H1 (cell line): ENCODE results near the gene LRRC74B. TPM values are rescaled to one million over a fixed set of nuclear protein-coding genes. Genes with fewer than 3 reads are reported as not detected.

Source experiments
- CTCF ChIA-PET: fragments of 300-600 bp; sonication (Branson Sonifier 250); formaldehyde crosslinking; loops from one replicate; lab custom pipeline; 2021; ENCODE audit not compliant: partially characterized antibody; lab: Charles Lee
- POLR2A ChIA-PET: fragments of 300-600 bp; sonication (Branson Sonifier 250); formaldehyde crosslinking; loops from one replicate; lab custom pipeline; 2021; ENCODE audit warnings: inconsistent platforms; ENCODE audit not compliant: partially characterized antibody; lab: Charles Lee
- DNase-seq, 2 experiments: peaks; one replicate each; pipeline versions ENCODE4 v3.0.0 to v3.0.0-alpha.2; 2010 to 2022; ENCODE audit warnings: low spot score in 2 of 2, low read depth in 1 of 2, mixed read lengths in 1 of 2
- FAIRE-seq: peaks from 2 replicates; lab custom pipeline; 2011; peaks lifted over from hg19 to GRCh38; lab: Jason Lieb, UNC
- H2AFZ ChIP-seq: 2 replicates; pipeline ENCODE4 v1.8.1; 2012; ENCODE audit warnings: low read length, inconsistent platforms
- H2AK5ac ChIP-seq: 2 replicates; pipeline ENCODE4 v1.6.1; 2013; ENCODE audit warnings: low read depth, low read length
- H2BK120ac ChIP-seq: replicated peaks from 2 replicates; pipeline ENCODE3; 2013; ENCODE audit warnings: low read depth, low read length, inconsistent platforms
- H2BK12ac ChIP-seq: 2 replicates; pipeline ENCODE4 v1.6.1; 2013; ENCODE audit warnings: low read depth, low read length
- H2BK15ac ChIP-seq: 2 replicates; pipeline ENCODE4 v1.6.1; 2013; ENCODE audit warnings: low read length
- H2BK20ac ChIP-seq: 2 replicates; pipeline ENCODE4 v1.6.1; 2013; ENCODE audit warnings: low read length
- H2BK5ac ChIP-seq: 2 replicates; pipeline ENCODE4 v1.6.1; 2013; ENCODE audit warnings: low read depth, low read length
- H3K14ac ChIP-seq: 2 replicates; pipeline ENCODE4 v1.6.1; 2013; ENCODE audit warnings: inconsistent platforms; ENCODE audit not compliant: insufficient read length
- H3K18ac ChIP-seq: 2 replicates; pipeline ENCODE4 v1.6.1; 2013; ENCODE audit warnings: low read length; ENCODE audit errors: extremely low read depth
- H3K23ac ChIP-seq: 2 replicates; pipeline ENCODE4 v1.6.1; 2013; ENCODE audit warnings: inconsistent platforms; ENCODE audit not compliant: insufficient read length
- H3K23me2 ChIP-seq: 2 replicates; pipeline ENCODE4 v1.6.1; 2013; ENCODE audit warnings: low read depth, low read length
- H3K27ac ChIP-seq: 2 replicates; pipeline ENCODE4 v1.6.1; 2011; ENCODE audit warnings: low read depth, low read length, inconsistent platforms
- H3K27me3 ChIP-seq, 4 experiments: replicated peaks in 1 of 4; 1 replicate in 1 of 4; 2 replicates in 3 of 4; pipeline versions ENCODE4 v1.6.1 to v1.8.1; 2011 to 2013; ENCODE audit warnings: low read length in 3 of 4, mild to moderate bottlenecking in 3 of 4, inconsistent platforms in 2 of 4, mixed read lengths in 2 of 4, moderate library complexity in 1 of 4; ENCODE audit not compliant: control insufficient read depth in 3 of 4, insufficient read depth in 3 of 4; ENCODE audit errors: extremely low read depth in 1 of 4
- H3K36me3 ChIP-seq, 4 experiments: 2 replicates each; pipeline versions ENCODE4 v1.6.1 to v1.8.1; 2011 to 2013; ENCODE audit warnings: mild to moderate bottlenecking in 4 of 4, low read length in 3 of 4, moderate library complexity in 2 of 4, control low read depth in 1 of 4, inconsistent platforms in 1 of 4; ENCODE audit not compliant: insufficient read depth in 4 of 4, control insufficient read depth in 2 of 4
- H3K4ac ChIP-seq: replicated peaks from 2 replicates; pipeline ENCODE3; 2013; ENCODE audit warnings: low read length, low read depth, mixed read lengths, inconsistent platforms; ENCODE audit not compliant: insufficient read length
- H3K4me1 ChIP-seq, 4 experiments: replicated peaks in 1 of 4; 1 replicate in 1 of 4; 2 replicates in 3 of 4; pipeline versions ENCODE4 v1.6.1 to v1.8.1; 2011 to 2013; ENCODE audit warnings: low read length in 3 of 4, inconsistent platforms in 2 of 4, mixed read lengths in 1 of 4; ENCODE audit not compliant: insufficient read depth in 4 of 4, control insufficient read depth in 3 of 4
- H3K4me2 ChIP-seq, 2 experiments: 2 replicates each; pipeline versions ENCODE4 v1.6.1 to v1.8.1; 2011 to 2013; ENCODE audit warnings: low read depth in 2 of 2, low read length in 2 of 2, control low read depth in 1 of 2, inconsistent platforms in 1 of 2, mild to moderate bottlenecking in 1 of 2; ENCODE audit not compliant: insufficient read depth in 1 of 2
- H3K4me3 ChIP-seq, 4 experiments: fragments of 200-600, 300-600 bp in 1 of 4; sonication (generic), shearing (Covaris generic), sonication (Bioruptor Twin) in 1 of 4; 2 replicates each; pipeline versions ENCODE4 v1.5.1 to v1.8.1; 2011 to 2016; ENCODE audit warnings: low read length in 4 of 4, low read depth in 3 of 4, control low read depth in 2 of 4, inconsistent platforms in 2 of 4, mild to moderate bottlenecking in 2 of 4, mixed read lengths in 1 of 4, moderate library complexity in 1 of 4; ENCODE audit not compliant: insufficient read depth in 2 of 4; ENCODE audit errors: extremely low read depth in 1 of 4
- H3K56ac ChIP-seq: replicated peaks from 2 replicates; pipeline ENCODE3; 2013; ENCODE audit warnings: low read depth, mild to moderate bottlenecking, mixed read lengths, low read length, inconsistent platforms; ENCODE audit not compliant: insufficient read length
- H3K79me1 ChIP-seq: 2 replicates; pipeline ENCODE4 v1.6.1; 2013; ENCODE audit warnings: low read depth, low read length, control low read depth
- H3K79me2 ChIP-seq, 2 experiments: 2 replicates each; pipeline versions ENCODE4 v1.6.1 to v1.8.1; 2012 to 2013; ENCODE audit warnings: low read length in 2 of 2, mild to moderate bottlenecking in 2 of 2, inconsistent platforms in 1 of 2; ENCODE audit not compliant: insufficient read depth in 2 of 2, control insufficient read depth in 1 of 2
- H3K9ac ChIP-seq, 4 experiments: replicated peaks in 1 of 4; 1 replicate in 1 of 4; 2 replicates in 3 of 4; pipeline versions ENCODE4 v1.6.1 to v1.8.1; 2011 to 2013; ENCODE audit warnings: low read depth in 3 of 4, low read length in 3 of 4, control low read depth in 2 of 4, mild to moderate bottlenecking in 2 of 4, moderate library complexity in 2 of 4, inconsistent platforms in 1 of 4; ENCODE audit errors: extremely low read depth in 1 of 4
- H3K9me3 ChIP-seq, 2 experiments: 2 replicates each; pipeline versions ENCODE4 v1.6.1 to v1.8.1; 2012 to 2013; ENCODE audit warnings: mild to moderate bottlenecking in 2 of 2, moderate library complexity in 2 of 2, control low read depth in 1 of 2, inconsistent platforms in 1 of 2, low read depth in 1 of 2, low read length in 1 of 2, mixed read lengths in 1 of 2; ENCODE audit not compliant: insufficient read depth in 2 of 2
- H4K20me1 ChIP-seq, 2 experiments: replicated peaks in 1 of 2; 2 replicates each; pipeline versions ENCODE3 to v1.8.1; 2011 to 2013; ENCODE audit warnings: inconsistent platforms in 2 of 2, low read length in 2 of 2, mild to moderate bottlenecking in 1 of 2; ENCODE audit not compliant: insufficient read depth in 2 of 2, control insufficient read depth in 1 of 2
- H4K5ac ChIP-seq: 2 replicates; pipeline ENCODE4 v1.6.1; 2013; ENCODE audit warnings: low read length, low read depth, mixed read lengths, inconsistent platforms; ENCODE audit not compliant: insufficient read length
- H4K8ac ChIP-seq: 2 replicates; pipeline ENCODE4 v1.8.0; 2013; ENCODE audit warnings: mild to moderate bottlenecking, moderate library complexity, low read length, inconsistent platforms; ENCODE audit not compliant: insufficient read depth; ENCODE audit errors: extremely low read depth
- H4K91ac ChIP-seq: replicated peaks from 2 replicates; pipeline ENCODE3; 2013; ENCODE audit warnings: low read length, mixed read lengths, inconsistent platforms; ENCODE audit not compliant: insufficient read length
- ASH2L ChIP-seq: fragments of 200-600, 300-600 bp; sonication (generic); IDR thresholded peaks from one replicate; pipeline ENCODE4 v1.7.1; 2017; ENCODE audit warnings: low read length
- KDM1A ChIP-seq: fragments of 200-600, 300-600 bp; sonication (generic); IDR thresholded peaks from 2 replicates; pipeline ENCODE4 v1.7.1; 2016; ENCODE audit warnings: mild to moderate bottlenecking, low read length, borderline replicate concordance
- NRF1 ChIP-seq: IDR thresholded peaks from 2 replicates; pipeline ENCODE4 v1.6.1; 2011; ENCODE audit warnings: mild to moderate bottlenecking, low read depth, low read length, improper control_type of control experiment
- SP1 ChIP-seq: IDR thresholded peaks from 2 replicates; pipeline ENCODE4 v1.6.1; 2011; ENCODE audit warnings: low read depth, low read length
- YY1 ChIP-seq: IDR thresholded peaks from 2 replicates; pipeline ENCODE4 v1.6.1; 2011; ENCODE audit warnings: low read depth, mild to moderate bottlenecking, low read length
- WGBS, 2 experiments: shearing (Covaris generic) in 1 of 2; methylation state at CpG; one replicate each; pipeline versions ENCODE4 v1.1.6 to v1.1.7; 2013 to 2015; ENCODE audit warnings: low lambda C conversion rate in 2 of 2, mixed read lengths in 2 of 2, inconsistent platforms in 1 of 2, low coverage in 1 of 2, missing lambda C conversion rate in 1 of 2; ENCODE audit not compliant: insufficient replicate concordance in 2 of 2, insufficient coverage in 1 of 2, insufficient read length in 1 of 2; ENCODE audit errors: extremely low coverage in 1 of 2, missing lambda C conversion rate in 1 of 2; 5-methylcytosine and 5-hydroxymethylcytosine counted together
- polyA plus RNA-seq, 7 experiments: library from polyadenylated mRNA; depleted of rRNA in 3 of 7; stranded (reverse) in 5 of 7; unstranded in 2 of 7; fragments of >200 nt in 5 of 7; fragments of 200-250 nt in 2 of 7; gene quantifications; 1 replicate in 5 of 7; 2 replicates in 1 of 7; 4 replicates in 1 of 7; pipeline versions ENCODE4 v1.2.1 to v1.2.3, GENCODE V29; 2011 to 2013; ENCODE audit warnings: missing spikeins in 2 of 7, mixed read lengths in 2 of 7
- total RNA-seq: library from RNA; stranded (reverse); fragmentation: NEBNext Ultra II Directional; extraction: Animal tissue kit (Norgen Biotek cat#: 25700); gene quantifications from 2 replicates; pipeline ENCODE4 v1.2.1, GENCODE V29; 2021
- TF ChIP-seq, protein P1 (sequence below): IDR thresholded peaks from 2 replicates; pipeline ENCODE4 v1.6.1; 2012; ENCODE audit warnings: inconsistent platforms

The LRRC74B gene
- total and polyA plus RNA-seq, 2 of the 8 experiments (the other 6 are each of a cell fraction or from before 2014, with no cell fraction given): not detected

DNA sequence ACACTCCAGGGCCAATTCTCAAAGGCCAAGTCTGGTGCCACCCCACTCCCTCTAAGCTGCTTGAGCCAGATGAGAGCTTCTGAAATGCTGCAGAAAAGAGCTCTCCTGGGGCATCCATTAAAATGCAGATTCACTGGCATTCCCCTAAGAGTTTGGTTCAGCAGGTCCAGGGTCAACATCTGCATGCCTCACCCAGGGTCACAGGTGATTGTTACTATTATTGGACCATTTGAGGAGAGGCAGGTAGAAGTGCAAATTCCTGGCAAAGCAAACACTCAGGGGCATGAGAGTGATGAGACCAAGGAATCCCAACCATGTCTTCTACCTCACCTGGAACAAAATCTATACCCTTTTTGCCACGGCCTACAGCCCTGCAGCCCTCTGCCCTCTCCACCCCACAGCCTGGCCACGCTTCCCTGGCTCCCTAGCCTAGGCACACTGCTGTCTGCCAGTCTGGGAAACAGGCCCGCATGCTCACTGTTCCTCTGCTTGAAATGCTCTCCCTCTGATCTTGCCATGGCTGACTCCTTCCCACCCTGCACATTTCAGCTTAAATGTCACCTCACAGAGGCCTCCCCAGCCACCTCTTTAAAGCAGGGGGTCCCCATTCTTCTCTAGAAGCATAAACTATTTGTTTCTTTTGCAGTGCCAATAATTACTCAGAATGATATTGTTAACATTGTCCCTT, 35.2 kb upstream of the LRRC74B start:
- Histone ChIP-seq H2BK15ac (no peak overlapping the region), H3K79me1 (no peaks in the 10 kb centered on the region; the same call in 1 of the 2 replicates), H3K56ac (no peak overlapping the region), H3K27me3 (peaks cover 0 to 4% (median 3%) of the 10 kb centered on the region in 4 experiments; a peak in 4 of 7 replicates), H4K8ac (no peak overlapping the region), H3K36me3 (peaks cover 0 to 5% (median 0%) of the 10 kb centered on the region in 4 experiments; a peak in 1 of 8 replicates), H3K14ac (no peak overlapping the region), H3K23me2 (peaks cover 6% of the 10 kb centered on the region; the same call in 1 of the 2 replicates), H4K91ac (peak overlapping the region; percentile 73), H3K79me2 (no peaks in the 10 kb centered on the region), H3K4ac (no peak overlapping the region), H3K4me3 (peak overlapping the region in 2 of 4 experiments; percentile 14 to 40; a peak in 3 of 8 replicates), H4K5ac (no peak overlapping the region), H3K18ac (0 out of 2 replicates have a peak overlapping the region, but pooled peaks have one; percentile 38), H3K4me1 (peaks cover 15 to 31% (median 19%) of the 10 kb centered on the region in 4 experiments), H3K4me2 (peak overlapping the region; percentile 40 to 59), H3K9me3 (no peaks in the 10 kb centered on the region), H4K20me1 (peaks cover 0 to 10% of the 10 kb centered on the region in 2 experiments), H2AFZ (no peak overlapping the region), H2BK20ac (0 out of 2 replicates have a peak overlapping the region, but pooled peaks have one; percentile 72), H2AK5ac (no peak overlapping the region), H2BK120ac (no peak overlapping the region), H2BK12ac (peak overlapping the region; percentile 63; the same call in 1 of the 2 replicates), H2BK5ac (no peak overlapping the region; the same call in 1 of the 2 replicates), H3K27ac (no peak overlapping the region), H3K9ac (peak overlapping the region in 1 of 4 experiments; percentile 11; a peak in 2 of 7 replicates), H3K23ac (no peak overlapping the region)
- WGBS, 2 experiments: 68% methylated on average over 3 of the region's 3 CpGs; no CpG with 5 or more reads in 1 of the 2 experiments
- ChIA-PET CTCF (interaction anchor here (1.0 to 2.3 kb wide), 7 partner anchors 10 to 91 kb away, joined by 3 to 8 read pairs (median 5); no protein-coding TSS in a partner anchor), POLR2A (interaction anchor here (1.1 to 2.1 kb wide), 3 partner anchors 10 to 29 kb away, joined by 6 to 8 read pairs (median 6); partner anchors contain the start of gene LZTR1)
- TF ChIP-seq, protein P1, sequence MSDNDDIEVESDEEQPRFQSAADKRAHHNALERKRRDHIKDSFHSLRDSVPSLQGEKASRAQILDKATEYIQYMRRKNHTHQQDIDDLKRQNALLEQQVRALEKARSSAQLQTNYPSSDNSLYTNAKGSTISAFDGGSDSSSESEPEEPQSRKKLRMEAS: no peak
- peak; percentile 35; the same call in 1 of the 2 replicates for TF ChIP-seq KDM1A
- TF ChIP-seq YY1: peak; percentile 53; the same call in 1 of the 2 replicates
- 0 out of 2 replicates have a peak, but pooled peaks have one; percentile 31 for TF ChIP-seq SP1
- peak; percentile 35 for TF ChIP-seq ASH2L
- TF ChIP-seq NRF1: no peak
- DNase-seq (no peak), FAIRE-seq (peak; percentile 13)
